ENCODE results near the gene MVK. TPM values are rescaled to one million over a fixed set of nuclear protein-coding genes. Genes with fewer than 3 reads are reported as not detected.

The MVK gene
- total and polyA plus RNA-seq, 3 donors from 2014 or later, result 49.8 to 63.6 (median 63.1) TPM

- intact Hi-C loops (cut with DNase I; ENCODE audit: low total_unique reads), result no loop called here
- Histone ChIP-seq H3K36me3 (ENCODE audit: low read depth, missing control alignments) (no peaks in the 10 kb centered on the region), H3K4me1 (no peaks in the 10 kb centered on the region), H3K9me3 (no peaks in the 10 kb centered on the region), H3K27ac (no peak overlapping the region), H3K4me3 (no peak overlapping the region), H3K27me3 (no peaks in the 10 kb centered on the region)
- WGBS, 2 donors, result 91% methylated on average over 3 of the region's 3 CpGs
- TF ChIP-seq CTCF (IDR thresholded peaks at IDR 0.05) (no peak), POLR2A (IDR thresholded peaks at IDR 0.05) (no peak)
- no peak for DNase-seq
Measured at GRCh38 chr12:109604132-109604585, 30.6 kb downstream of the MVK start.

GRCh38 chr12:109605016-109605415 lies 31.4 kb downstream of the MVK start:
- Histone ChIP-seq H3K4me3 (no peak overlapping the region), H3K4me1 (no peaks in the 10 kb centered on the region), H3K9me3 (no peaks in the 10 kb centered on the region), H3K27ac (no peak overlapping the region), H3K36me3 (ENCODE audit: low read depth, missing control alignments) (no peaks in the 10 kb centered on the region), H3K27me3 (no peaks in the 10 kb centered on the region)
- WGBS, 2 donors, result 76 to 81% methylated on average over 5 of the region's 5 CpGs
- no peak for DNase-seq
- TF ChIP-seq POLR2A (IDR thresholded peaks at IDR 0.05), result no peak
- no peak for TF ChIP-seq CTCF (IDR thresholded peaks at IDR 0.05)
- intact Hi-C loops (cut with DNase I; ENCODE audit: low total_unique reads), result no loop called here

GRCh38 chr12:109605599-109606228 lies 32.1 kb downstream of the MVK start:
- WGBS, 2 donors, result 83 to 88% methylated on average over 10 to 13 of the region's 13 CpGs
- H3K27me3 ChIP-seq, result no peaks in the 10 kb centered on the region
- intact Hi-C loops (cut with DNase I; ENCODE audit: low total_unique reads), result no loop called here
- no peaks in the 10 kb centered on the region for H3K9me3 ChIP-seq
- H3K4me3 ChIP-seq, result no peak overlapping the region
- no peaks in the 10 kb centered on the region for H3K4me1 ChIP-seq
- no peaks in the 10 kb centered on the region for H3K36me3 ChIP-seq (ENCODE audit: low read depth, missing control alignments)
- H3K27ac ChIP-seq, result no peak overlapping the region
- no peak for DNase-seq
- TF ChIP-seq POLR2A (IDR thresholded peaks at IDR 0.05), result no peak
- TF ChIP-seq CTCF (IDR thresholded peaks at IDR 0.05), result no peak

- H3K36me3 ChIP-seq (ENCODE audit: low read depth, missing control alignments), result no peaks in the 10 kb centered on the region
- no peaks in the 10 kb centered on the region for H3K4me1 ChIP-seq
- no peak for TF ChIP-seq POLR2A (IDR thresholded peaks at IDR 0.05)
- TF ChIP-seq CTCF (IDR thresholded peaks at IDR 0.05), result no peak
- intact Hi-C loops (cut with DNase I; ENCODE audit: low total_unique reads), result no loop called here
- no peaks in the 10 kb centered on the region for H3K9me3 ChIP-seq
- H3K27me3 ChIP-seq, result no peaks in the 10 kb centered on the region
- no peak overlapping the region for H3K27ac ChIP-seq
- WGBS, 2 donors, result 56 to 74% methylated on average over 25 to 30 of the region's 30 CpGs
- H3K4me3 ChIP-seq, result no peak overlapping the region
- no peak for DNase-seq
Measured at GRCh38 chr12:109606320-109607028, 32.9 kb downstream of the MVK start.
